Uterus (tissue), 4 donors: Measurements from ENCODE around the gene ZNF550. TPM values are rescaled to one million over a fixed set of nuclear protein-coding genes. Genes with fewer than 3 reads are reported as not detected.

ENCODE experiments used
- DNase-seq, 2 donors: peaks; one replicate each; pipeline ENCODE4 v3.0.0-alpha.2; 2019 to 2020
- H3K27ac ChIP-seq, 2 donors: fragments of 200-600 bp; sonication (generic); 1 replicate in 1 of 2; 2 replicates in 1 of 2; pipeline ENCODE4 v1.5.1; 2016 to 2018
- H3K27me3 ChIP-seq, 2 donors: fragments of 200-600 bp; sonication (generic); one replicate each; pipeline ENCODE4 v1.5.1; 2018 to 2019; ENCODE audit warnings: control low read depth in 1 of 2
- H3K36me3 ChIP-seq, 2 donors: fragments of 200-600 bp; sonication (generic); one replicate each; pipeline ENCODE4 v1.5.1; 2019; ENCODE audit warnings: control low read depth in 1 of 2
- H3K4me1 ChIP-seq, 2 donors: fragments of 200-600 bp; sonication (generic); one replicate each; pipeline ENCODE4 v1.5.1; 2018 to 2019; ENCODE audit warnings: control low read depth in 1 of 2
- H3K4me3 ChIP-seq, 2 donors: fragments of 200-600 bp; sonication (generic); 1 replicate in 1 of 2; 2 replicates in 1 of 2; pipeline ENCODE4 v1.5.1; 2018 to 2019; ENCODE audit warnings: mild to moderate bottlenecking in 1 of 2
- H3K9me3 ChIP-seq, 2 donors: fragments of 200-600 bp; sonication (generic); one replicate each; pipeline ENCODE4 v1.5.1; 2019; ENCODE audit warnings: control low read depth in 1 of 2
- POLR2A ChIP-seq, 2 donors: fragments of 450-650 bp; IDR thresholded peaks; one replicate each; pipeline ENCODE4 v1.6.1; 2016; ENCODE audit warnings: antibody characterized with exemption in 2 of 2, mild to moderate bottlenecking in 1 of 2, moderate library complexity in 1 of 2
- intact Hi-C: fragments of 100-400 bp; cut with DNase I; formaldehyde crosslinking; loops from one replicate; pipeline ENCODE4 v1.15.1; 2023; ENCODE audit warnings: low total_unique reads
- total RNA-seq, 4 donors: library from RNA; depleted of rRNA in 3 of 4; stranded (reverse); fragments of >200 nt in 3 of 4; gene quantifications; one replicate each; pipeline versions ENCODE4 v1.1.0 to v1.2.4, GENCODE V29; 2014 to 2023
- TF ChIP-seq, protein P1 (sequence below), 4 experiments: fragments of 200-600 bp in 2 of 4; fragments of 450-650 bp in 2 of 4; sonication (generic) in 2 of 4; IDR thresholded peaks; one replicate each; pipeline ENCODE4 v1.5.1; 2016 to 2019; ENCODE audit warnings: antibody characterized with exemption in 4 of 4, mild to moderate bottlenecking in 2 of 4, moderate library complexity in 1 of 4
- donor health status: DM: yes; HTN: yes; CAD: no.

ZNF550 gene
- total RNA-seq, 4 donors from 2014 or later, result 4.4 to 25.6 (median 6.9) TPM

GRCh38 chr19:57559008-57559403 lies 657 bp downstream of the ZNF550 start:
- intact Hi-C loops, result no loop called here
- peak overlapping the region; percentile 53 to 59 for H3K27ac ChIP-seq
- no peak for DNase-seq

DNA sequence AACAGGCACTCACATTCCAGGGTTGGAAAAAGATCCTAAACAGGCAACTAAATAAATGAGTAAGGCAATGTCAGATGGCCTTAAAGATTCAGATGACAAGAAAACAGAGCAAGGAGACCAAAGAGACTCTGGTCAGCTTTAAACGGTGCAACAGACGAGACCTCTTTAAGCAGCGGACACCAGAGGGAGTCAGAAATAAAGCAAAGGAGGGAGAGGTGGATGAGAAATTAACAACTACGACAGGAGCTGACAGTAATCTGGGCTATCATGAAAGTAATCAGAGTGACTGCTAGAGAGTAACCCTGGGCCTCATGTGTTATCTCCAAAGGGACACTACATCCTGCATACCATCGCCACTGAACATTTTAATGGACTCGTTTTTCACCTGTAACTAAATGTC lies 1.1 kb downstream of the ZNF550 start:
- intact Hi-C loops, result no loop called here
- no peak for DNase-seq
- peak overlapping the region; percentile 63 to 95 for H3K4me3 ChIP-seq
- TF ChIP-seq, protein P1, sequence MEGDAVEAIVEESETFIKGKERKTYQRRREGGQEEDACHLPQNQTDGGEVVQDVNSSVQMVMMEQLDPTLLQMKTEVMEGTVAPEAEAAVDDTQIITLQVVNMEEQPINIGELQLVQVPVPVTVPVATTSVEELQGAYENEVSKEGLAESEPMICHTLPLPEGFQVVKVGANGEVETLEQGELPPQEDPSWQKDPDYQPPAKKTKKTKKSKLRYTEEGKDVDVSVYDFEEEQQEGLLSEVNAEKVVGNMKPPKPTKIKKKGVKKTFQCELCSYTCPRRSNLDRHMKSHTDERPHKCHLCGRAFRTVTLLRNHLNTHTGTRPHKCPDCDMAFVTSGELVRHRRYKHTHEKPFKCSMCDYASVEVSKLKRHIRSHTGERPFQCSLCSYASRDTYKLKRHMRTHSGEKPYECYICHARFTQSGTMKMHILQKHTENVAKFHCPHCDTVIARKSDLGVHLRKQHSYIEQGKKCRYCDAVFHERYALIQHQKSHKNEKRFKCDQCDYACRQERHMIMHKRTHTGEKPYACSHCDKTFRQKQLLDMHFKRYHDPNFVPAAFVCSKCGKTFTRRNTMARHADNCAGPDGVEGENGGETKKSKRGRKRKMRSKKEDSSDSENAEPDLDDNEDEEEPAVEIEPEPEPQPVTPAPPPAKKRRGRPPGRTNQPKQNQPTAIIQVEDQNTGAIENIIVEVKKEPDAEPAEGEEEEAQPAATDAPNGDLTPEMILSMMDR (IDR thresholded peaks at IDR 0.05), result no peak
- TF ChIP-seq POLR2A (IDR thresholded peaks at IDR 0.05), result no peak
- no peaks in the 10 kb centered on the region for H3K4me1 ChIP-seq
- H3K9me3 ChIP-seq, result peaks cover 0 to 32% of the 10 kb centered on the region in 2 donors
- H3K27ac ChIP-seq, result no peak overlapping the region
- no peaks in the 10 kb centered on the region for H3K36me3 ChIP-seq
- no peaks in the 10 kb centered on the region for H3K27me3 ChIP-seq

More at GRCh38 chr19:57559008-57559403, 657 bp downstream of the ZNF550 start:
- Histone ChIP-seq H3K9me3 (peaks cover 0 to 27% of the 10 kb centered on the region in 2 donors), H3K4me3 (peak overlapping the region; percentile 63 to 95), H3K4me1 (no peaks in the 10 kb centered on the region), H3K36me3 (no peaks in the 10 kb centered on the region), H3K27me3 (no peaks in the 10 kb centered on the region)
- no peak for TF ChIP-seq POLR2A (IDR thresholded peaks at IDR 0.05)
- TF ChIP-seq, protein P1 (IDR thresholded peaks at IDR 0.05), result no peak

DNA sequence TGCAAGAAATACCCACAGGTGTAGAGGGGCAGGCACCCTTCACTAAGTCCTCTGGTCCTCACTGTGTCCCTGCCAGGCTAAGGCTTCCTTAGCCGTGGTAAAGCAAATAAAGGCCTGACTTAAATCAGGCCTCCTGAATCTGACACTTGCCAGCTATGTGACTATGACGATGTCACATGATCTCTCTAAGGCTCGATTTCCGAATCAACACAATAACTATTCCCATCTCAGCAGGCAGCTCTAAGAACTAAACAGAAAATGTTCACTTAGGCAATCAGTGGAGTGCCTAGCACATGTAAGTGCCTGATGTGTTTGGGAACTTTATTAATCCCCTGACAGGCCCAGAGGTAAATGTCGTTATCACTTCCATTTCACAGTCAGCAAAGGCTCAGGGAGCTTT lies 2.0 kb downstream of the ZNF550 start:
- no peak overlapping the region for H3K27ac ChIP-seq
- H3K4me1 ChIP-seq, result no peaks in the 10 kb centered on the region
- no peaks in the 10 kb centered on the region for H3K36me3 ChIP-seq
- H3K9me3 ChIP-seq, result peaks cover 0 to 38% of the 10 kb centered on the region in 2 donors
- no peaks in the 10 kb centered on the region for H3K27me3 ChIP-seq
- no peak overlapping the region for H3K4me3 ChIP-seq
- intact Hi-C loops, result no loop called here
- TF ChIP-seq POLR2A (IDR thresholded peaks at IDR 0.05), result no peak
- TF ChIP-seq, protein P1 (IDR thresholded peaks at IDR 0.05), result no peak
- DNase-seq, result no peak

- intact Hi-C loops, result no loop called here
- TF ChIP-seq, protein P1 (IDR thresholded peaks at IDR 0.05), result no peak
- no peak for TF ChIP-seq POLR2A (IDR thresholded peaks at IDR 0.05)
- Histone ChIP-seq H3K4me1 (no peaks in the 10 kb centered on the region), H3K27me3 (no peaks in the 10 kb centered on the region), H3K36me3 (no peaks in the 10 kb centered on the region), H3K27ac (no peak overlapping the region), H3K4me3 (no peak overlapping the region), H3K9me3 (peaks cover 0 to 89% of the 10 kb centered on the region in 2 donors)
- DNase-seq, result no peak
Measured at GRCh38 chr19:57552432-57552831, 7.2 kb downstream of the ZNF550 start.

GRCh38 chr19:57546513-57546912 lies 13.2 kb downstream of the ZNF550 start:
- no peak overlapping the region for H3K4me3 ChIP-seq
- intact Hi-C loops, result no loop called here
- no peaks in the 10 kb centered on the region for H3K4me1 ChIP-seq
- TF ChIP-seq, protein P1 (IDR thresholded peaks at IDR 0.05), result no peak
- no peak for TF ChIP-seq POLR2A (IDR thresholded peaks at IDR 0.05)
- H3K27me3 ChIP-seq, result no peaks in the 10 kb centered on the region
- H3K27ac ChIP-seq, result no peak overlapping the region
- DNase-seq, result no peak
- H3K36me3 ChIP-seq, result no peaks in the 10 kb centered on the region
- H3K9me3 ChIP-seq, result peaks cover 3 to 97% of the 10 kb centered on the region in 2 donors
